Cardiac fibroblast (primary cell): ENCODE measurements around the gene RUVBL1.

Experiments used
- DNase-seq, 2 donors: peaks; one replicate each; pipeline versions ENCODE4 v3.0.0 to v3.0.0-alpha.2; 2010; ENCODE audit warnings: low read depth in 2 of 2
- H3K4me3 ChIP-seq, 2 donors: replicated peaks in 1 of 2; 1 replicate in 1 of 2; 2 replicates in 1 of 2; pipeline ENCODE4 v1.5.1; 2011; ENCODE audit warnings: low read depth in 2 of 2, low read length in 2 of 2, mild to moderate bottlenecking in 2 of 2, moderate library complexity in 1 of 2
- TF ChIP-seq, protein P1 (sequence below): IDR thresholded peaks from one replicate; pipeline ENCODE4 v1.5.1; 2011; ENCODE audit warnings: low read depth, mild to moderate bottlenecking, low read length, inconsistent platforms

The RUVBL1 gene

DNA sequence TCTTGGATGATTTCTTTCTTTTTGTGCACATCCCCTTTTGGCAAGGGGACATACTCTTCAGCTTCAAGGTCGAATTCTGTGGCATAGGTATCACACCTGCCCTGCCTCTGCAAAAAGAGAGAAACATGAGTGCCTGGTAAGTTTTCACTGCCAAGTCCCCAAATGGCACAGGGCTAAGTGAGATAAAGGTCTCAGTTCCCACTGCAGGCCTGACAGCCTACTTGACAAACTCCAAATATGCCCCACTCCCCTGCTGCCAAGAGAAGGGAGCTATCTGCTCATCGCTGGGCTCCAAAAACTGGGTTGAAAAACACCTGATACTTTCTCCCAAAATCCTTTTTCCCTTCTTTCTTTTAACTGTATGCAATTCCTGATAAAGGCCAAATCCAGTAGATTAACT lies 23.0 kb downstream of the RUVBL1 start:
- H3K4me3 ChIP-seq: no peak overlapping the region
- TF ChIP-seq, protein P1, sequence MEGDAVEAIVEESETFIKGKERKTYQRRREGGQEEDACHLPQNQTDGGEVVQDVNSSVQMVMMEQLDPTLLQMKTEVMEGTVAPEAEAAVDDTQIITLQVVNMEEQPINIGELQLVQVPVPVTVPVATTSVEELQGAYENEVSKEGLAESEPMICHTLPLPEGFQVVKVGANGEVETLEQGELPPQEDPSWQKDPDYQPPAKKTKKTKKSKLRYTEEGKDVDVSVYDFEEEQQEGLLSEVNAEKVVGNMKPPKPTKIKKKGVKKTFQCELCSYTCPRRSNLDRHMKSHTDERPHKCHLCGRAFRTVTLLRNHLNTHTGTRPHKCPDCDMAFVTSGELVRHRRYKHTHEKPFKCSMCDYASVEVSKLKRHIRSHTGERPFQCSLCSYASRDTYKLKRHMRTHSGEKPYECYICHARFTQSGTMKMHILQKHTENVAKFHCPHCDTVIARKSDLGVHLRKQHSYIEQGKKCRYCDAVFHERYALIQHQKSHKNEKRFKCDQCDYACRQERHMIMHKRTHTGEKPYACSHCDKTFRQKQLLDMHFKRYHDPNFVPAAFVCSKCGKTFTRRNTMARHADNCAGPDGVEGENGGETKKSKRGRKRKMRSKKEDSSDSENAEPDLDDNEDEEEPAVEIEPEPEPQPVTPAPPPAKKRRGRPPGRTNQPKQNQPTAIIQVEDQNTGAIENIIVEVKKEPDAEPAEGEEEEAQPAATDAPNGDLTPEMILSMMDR: no peak
- DNase-seq: no peak

DNA sequence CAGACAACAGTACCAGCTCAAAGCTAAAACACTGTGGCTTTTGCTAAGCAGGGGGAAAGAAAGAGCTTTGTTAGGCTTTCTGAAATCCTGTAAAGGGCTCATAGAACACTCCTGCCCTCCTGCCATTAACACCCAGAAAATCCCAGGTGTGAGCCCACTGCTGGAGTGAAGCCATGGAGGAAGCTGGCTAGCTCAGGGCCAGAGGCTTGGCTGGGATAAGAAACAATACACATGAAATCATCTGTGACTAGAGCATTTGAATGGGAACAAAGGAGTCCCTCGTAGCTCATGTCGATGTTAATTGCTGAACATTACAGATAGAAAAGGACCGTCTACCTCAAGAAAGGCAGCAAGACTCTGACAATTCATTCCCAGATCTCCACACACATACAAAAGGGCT lies 23.5 kb downstream of the RUVBL1 start:
- no peak for DNase-seq
- TF ChIP-seq, protein P1: no peak

DNA sequence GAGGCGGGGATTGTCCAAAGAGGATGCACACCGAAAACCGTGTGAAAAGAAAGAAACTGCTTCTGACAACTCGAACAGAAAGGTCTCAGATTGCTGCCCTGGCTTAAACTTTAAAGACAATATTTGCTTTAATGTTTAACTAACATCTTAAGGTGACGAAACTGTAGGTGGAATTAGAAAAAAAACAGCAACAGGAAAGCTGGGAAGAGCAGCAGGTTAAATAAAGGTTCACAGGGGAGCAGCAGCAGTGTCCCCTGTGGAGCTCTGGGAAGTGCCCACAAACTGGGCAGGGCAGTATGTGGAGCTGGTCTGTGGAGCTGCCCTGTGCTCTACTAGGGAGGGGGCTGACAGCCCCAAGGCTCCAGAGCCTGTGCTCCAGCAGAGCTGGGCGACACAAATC lies 25.4 kb downstream of the RUVBL1 start:
- TF ChIP-seq, protein P1: no peak
- no peak for DNase-seq
- H3K4me3 ChIP-seq: no peak overlapping the region

More for the DNA sequence above, 23.5 kb downstream of the RUVBL1 start:
- H3K4me3 ChIP-seq: no peak overlapping the region

DNA sequence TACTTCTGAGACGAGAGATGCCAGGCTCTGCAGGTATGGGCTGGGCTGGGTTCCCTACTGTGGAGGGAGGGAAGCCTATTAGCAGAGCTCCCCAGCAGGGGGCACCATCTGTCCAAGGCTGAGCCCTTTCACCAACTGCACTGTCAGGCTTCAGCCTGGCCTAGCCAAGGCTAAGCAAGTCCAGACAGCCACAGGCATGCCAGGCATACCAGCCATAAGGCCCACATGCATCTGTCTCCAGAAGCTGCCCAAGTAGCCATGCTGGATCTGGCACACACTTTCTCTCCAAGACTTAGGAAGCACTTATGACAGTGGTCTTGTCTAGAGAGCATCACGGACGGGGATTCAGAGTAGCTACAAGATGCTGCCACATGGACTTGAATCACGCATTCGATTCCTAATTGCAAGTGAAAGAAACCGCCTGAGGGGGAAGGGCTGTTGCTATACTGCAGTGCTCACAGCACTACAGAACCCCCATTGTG lies 28.3 kb downstream of the RUVBL1 start:
- DNase-seq: peak; percentile 85 to 91
- TF ChIP-seq, protein P1: peak; percentile 93
- no peak overlapping the region for H3K4me3 ChIP-seq

DNA sequence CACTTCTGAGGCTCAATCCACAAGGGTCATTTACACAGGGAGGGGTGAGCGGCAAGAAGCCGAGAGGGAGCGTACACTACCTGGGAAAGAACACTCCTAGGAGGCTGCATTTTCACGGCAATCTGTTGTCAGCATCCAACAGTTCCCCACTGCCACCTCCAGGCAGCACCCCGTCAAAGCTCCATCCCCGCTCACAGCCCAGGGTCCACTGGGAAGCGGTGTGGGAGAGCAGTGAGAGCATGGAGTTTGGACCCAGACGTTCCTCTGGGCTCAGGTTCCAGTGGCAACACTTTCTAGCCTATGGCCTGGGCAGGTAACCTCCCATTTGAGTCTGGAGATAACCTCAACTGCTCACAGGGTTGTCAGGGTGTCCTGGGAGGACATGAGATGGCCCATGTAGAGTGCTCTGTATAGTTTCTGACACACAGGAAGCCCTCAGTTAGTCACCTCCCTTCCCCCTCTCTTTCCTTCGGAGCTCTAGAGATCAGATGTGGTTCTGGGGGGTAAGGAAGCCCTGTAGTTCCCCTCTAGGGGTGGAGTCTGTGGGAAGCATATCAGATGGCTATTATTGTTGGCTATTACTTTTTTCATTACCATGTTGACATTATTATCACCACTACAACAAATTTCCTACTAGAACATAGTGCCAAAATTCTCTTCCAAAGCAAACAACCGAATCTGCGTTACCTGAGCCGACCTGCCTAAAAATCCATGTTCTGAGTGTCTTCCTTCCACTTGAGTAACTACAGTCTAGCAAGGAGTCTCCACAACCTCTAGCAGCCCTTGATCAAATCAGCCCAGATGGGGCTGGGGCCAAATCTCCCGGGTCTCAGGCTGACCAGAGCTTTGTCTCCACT lies 29.1 kb downstream of the RUVBL1 start:
- DNase-seq: peak in 1 of 2 donors; percentile 45
- no peak overlapping the region for H3K4me3 ChIP-seq

DNA sequence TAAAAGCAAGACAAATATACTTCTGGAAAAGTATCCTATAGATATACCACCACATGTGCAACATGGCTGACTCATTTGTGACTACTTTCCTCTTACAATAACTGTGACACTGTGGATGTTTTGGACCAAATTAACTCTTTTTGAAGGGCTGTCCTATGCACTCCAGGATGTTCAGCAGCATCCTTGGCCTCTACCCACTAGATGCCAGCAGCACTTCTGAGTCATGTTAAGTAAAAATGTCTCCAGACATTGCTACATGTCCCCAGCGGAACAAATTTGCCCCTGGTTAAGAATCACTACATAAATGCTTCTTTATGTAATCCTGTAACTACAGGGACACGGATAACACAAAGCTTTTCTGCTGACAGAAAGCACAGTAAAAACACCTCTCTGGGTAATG lies 32.0 kb downstream of the RUVBL1 start:
- no peak overlapping the region for H3K4me3 ChIP-seq
- peak in 1 of 2 donors; percentile 35 for DNase-seq
- TF ChIP-seq, protein P1: no peak

More for the DNA sequence above, 29.1 kb downstream of the RUVBL1 start:
- TF ChIP-seq, protein P1: no peak

DNA sequence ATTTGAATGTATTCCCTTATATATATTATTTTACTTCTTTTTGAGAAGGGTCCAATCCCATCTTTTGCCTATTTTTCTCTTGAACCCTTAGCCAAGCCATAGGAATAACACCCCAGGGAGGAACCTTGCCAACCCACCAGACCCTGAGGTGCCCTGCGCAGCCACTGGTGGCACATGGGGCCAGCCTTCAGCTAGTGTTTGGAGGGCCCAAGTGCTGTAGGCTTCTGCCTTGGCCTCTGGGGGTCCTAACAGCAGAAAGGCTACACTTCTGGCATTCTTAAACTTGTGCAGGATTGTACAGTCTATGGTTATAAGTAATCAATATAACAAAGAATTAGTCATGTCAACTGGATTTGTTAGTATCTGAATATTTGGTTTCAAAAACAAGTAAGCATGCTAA lies 34.5 kb downstream of the RUVBL1 start:
- TF ChIP-seq, protein P1: no peak
- DNase-seq: no peak
- H3K4me3 ChIP-seq: no peak overlapping the region
